Hepatocyte (in vitro differentiated cells): ENCODE data around the gene TRIM46. TPM values are rescaled to one million over a fixed set of nuclear protein-coding genes. Genes with fewer than 3 reads are reported as not detected.

ENCODE experiments used
- DNase-seq: peaks from one replicate; pipeline ENCODE4 v3.0.0-alpha.2; 2016; ENCODE audit warnings: low spot score
- H2AFZ ChIP-seq: fragments of 200-600 bp; sonication (generic); 2 replicates; pipeline ENCODE4 v1.6.0; 2016; ENCODE audit warnings: antibody characterized with exemption, mild to moderate bottlenecking
- H3K27ac ChIP-seq: fragments of 200-600 bp; sonication (generic); 2 replicates; pipeline ENCODE4 v1.5.1; 2016; ENCODE audit warnings: mild to moderate bottlenecking
- H3K27me3 ChIP-seq: fragments of 200-600 bp; sonication (generic); 2 replicates; pipeline ENCODE4 v1.6.1; 2016
- H3K36me3 ChIP-seq: fragments of 200-600 bp; sonication (generic); replicated peaks from 2 replicates; pipeline ENCODE4 v1.5.1; 2016; ENCODE audit warnings: low read depth; ENCODE audit not compliant: insufficient read depth
- H3K4me1 ChIP-seq: fragments of 200-600 bp; sonication (generic); 2 replicates; pipeline ENCODE4 v1.5.1; 2016; ENCODE audit warnings: mild to moderate bottlenecking, moderate library complexity; ENCODE audit not compliant: insufficient read depth
- H3K4me2 ChIP-seq: fragments of 200-600 bp; sonication (generic); 2 replicates; pipeline ENCODE4 v1.6.0; 2016
- H3K4me3 ChIP-seq: fragments of 200-600 bp; sonication (generic); 2 replicates; pipeline ENCODE4 v1.5.1; 2016; ENCODE audit warnings: mild to moderate bottlenecking
- H3K79me2 ChIP-seq: fragments of 200-600 bp; sonication (generic); 2 replicates; pipeline ENCODE4 v1.6.0; 2017; ENCODE audit warnings: mild to moderate bottlenecking
- H3K9me2 ChIP-seq: fragments of 200-600 bp; sonication (generic); replicated peaks from 2 replicates; pipeline ENCODE4 v1.6.0; 2017; ENCODE audit warnings: mild to moderate bottlenecking; ENCODE audit not compliant: insufficient read depth
- H3K9me3 ChIP-seq: fragments of 200-600 bp; sonication (generic); 2 replicates; pipeline ENCODE4 v1.5.1; 2016; ENCODE audit warnings: low read depth, mild to moderate bottlenecking
- H4K20me1 ChIP-seq: fragments of 200-600 bp; sonication (generic); 2 replicates; pipeline ENCODE4 v1.6.0; 2016; ENCODE audit warnings: mild to moderate bottlenecking; ENCODE audit not compliant: insufficient read depth, poor library complexity, severe bottlenecking
- EZH2 ChIP-seq: fragments of 200-600 bp; sonication (generic); IDR thresholded peaks from 2 replicates; pipeline ENCODE4 v1.6.1; 2016; ENCODE audit warnings: antibody characterized with exemption, mild to moderate bottlenecking, borderline replicate concordance
- EZH2phosphoT487 ChIP-seq: fragments of 200-600 bp; sonication (generic); IDR thresholded peaks from one replicate; pipeline ENCODE4 v1.6.1; 2018; ENCODE audit warnings: antibody characterized with exemption, mild to moderate bottlenecking, low read depth, moderate library complexity; ENCODE audit not compliant: unreplicated experiment, severe bottlenecking
- WGBS: methylation state at CpG from one replicate; pipeline ENCODE4 v1.1.6; 2016; ENCODE audit warnings: low lambda C conversion rate; ENCODE audit errors: missing lambda C conversion rate; 5-methylcytosine and 5-hydroxymethylcytosine counted together
- polyA plus RNA-seq: library from polyadenylated mRNA; unstranded; fragments of >200 nt; fragmentation: Nextera tagmentation; extraction: Ambion mirVana; gene quantifications from 2 replicates; pipeline ENCODE4 v1.2.1, GENCODE V29; 2016
- total RNA-seq: library from RNA; depleted of rRNA; stranded (reverse); fragments of >200 nt; gene quantifications from 2 replicates; pipeline ENCODE4 v1.2.3, GENCODE V29; 2014
- TF ChIP-seq, protein P1 (sequence below): fragments of 200-600 bp; sonication (generic); IDR thresholded peaks from 2 replicates; pipeline ENCODE4 v1.5.1; 2016; ENCODE audit warnings: antibody characterized with exemption, mild to moderate bottlenecking; ENCODE audit not compliant: poor library complexity

The TRIM46 gene
- total and polyA plus RNA-seq, 2 experiments from 2014 or later, result 1.2 to 2.1 TPM

DNA sequence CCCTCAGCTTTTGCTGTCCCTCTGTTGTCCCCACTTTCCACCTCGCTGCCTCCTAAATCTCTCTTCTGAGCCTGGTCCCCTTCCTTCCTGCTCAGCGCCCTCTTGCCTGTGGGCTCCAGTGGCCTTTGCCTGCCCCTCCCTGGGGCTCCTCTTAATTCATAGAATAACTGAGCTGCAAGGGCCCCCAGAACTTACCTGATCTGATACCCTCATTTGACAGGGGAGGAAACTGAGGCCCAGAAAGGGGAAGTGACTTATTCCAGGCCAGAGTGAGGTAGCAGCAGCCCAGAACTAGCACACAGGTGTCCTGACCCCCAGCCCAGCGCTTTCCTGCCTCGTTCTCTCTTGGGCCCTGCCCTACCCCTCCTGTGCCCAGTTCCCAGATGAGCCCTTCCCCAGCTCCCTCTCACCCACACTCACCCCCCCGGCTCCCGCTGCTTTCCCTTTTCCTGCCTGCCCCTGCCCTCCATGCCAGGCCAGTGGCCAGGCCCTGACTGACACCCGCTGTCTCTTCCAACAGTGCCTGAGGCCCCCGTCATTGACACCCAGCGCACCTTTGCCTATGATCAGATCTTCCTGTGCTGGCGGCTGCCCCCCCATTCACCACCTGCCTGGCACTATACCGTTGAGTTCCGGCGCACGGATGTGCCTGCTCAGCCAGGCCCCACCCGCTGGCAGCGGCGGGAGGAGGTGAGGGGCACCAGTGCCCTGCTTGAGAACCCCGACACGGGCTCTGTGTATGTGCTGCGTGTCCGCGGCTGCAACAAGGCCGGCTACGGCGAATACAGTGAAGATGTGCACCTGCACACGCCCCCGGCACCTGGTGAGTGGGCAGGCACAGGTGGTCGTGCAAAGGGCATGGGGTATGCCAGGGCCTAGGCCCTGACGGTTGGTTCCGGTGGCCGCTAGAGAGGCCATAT, 5.7 kb downstream of the TRIM46 start:
- H3K9me3 ChIP-seq, result no peaks in the 10 kb centered on the region
- H2AFZ ChIP-seq, result no peak overlapping the region
- no peak overlapping the region for H3K4me3 ChIP-seq
- no peak overlapping the region for H3K27ac ChIP-seq
- no peak overlapping the region for H3K4me2 ChIP-seq
- H3K79me2 ChIP-seq, result no peaks in the 10 kb centered on the region
- no peaks in the 10 kb centered on the region for H4K20me1 ChIP-seq
- no peaks in the 10 kb centered on the region for H3K36me3 ChIP-seq
- H3K4me1 ChIP-seq, result no peaks in the 10 kb centered on the region
- no peaks in the 10 kb centered on the region for H3K9me2 ChIP-seq
- peak; percentile 2 for DNase-seq
- no peaks in the 10 kb centered on the region for H3K27me3 ChIP-seq
- 99% methylated on average over 27 of the region's 31 CpGs for WGBS
- TF ChIP-seq EZH2 (no peak), EZH2phosphoT487 (no peak)
- TF ChIP-seq, protein P1, sequence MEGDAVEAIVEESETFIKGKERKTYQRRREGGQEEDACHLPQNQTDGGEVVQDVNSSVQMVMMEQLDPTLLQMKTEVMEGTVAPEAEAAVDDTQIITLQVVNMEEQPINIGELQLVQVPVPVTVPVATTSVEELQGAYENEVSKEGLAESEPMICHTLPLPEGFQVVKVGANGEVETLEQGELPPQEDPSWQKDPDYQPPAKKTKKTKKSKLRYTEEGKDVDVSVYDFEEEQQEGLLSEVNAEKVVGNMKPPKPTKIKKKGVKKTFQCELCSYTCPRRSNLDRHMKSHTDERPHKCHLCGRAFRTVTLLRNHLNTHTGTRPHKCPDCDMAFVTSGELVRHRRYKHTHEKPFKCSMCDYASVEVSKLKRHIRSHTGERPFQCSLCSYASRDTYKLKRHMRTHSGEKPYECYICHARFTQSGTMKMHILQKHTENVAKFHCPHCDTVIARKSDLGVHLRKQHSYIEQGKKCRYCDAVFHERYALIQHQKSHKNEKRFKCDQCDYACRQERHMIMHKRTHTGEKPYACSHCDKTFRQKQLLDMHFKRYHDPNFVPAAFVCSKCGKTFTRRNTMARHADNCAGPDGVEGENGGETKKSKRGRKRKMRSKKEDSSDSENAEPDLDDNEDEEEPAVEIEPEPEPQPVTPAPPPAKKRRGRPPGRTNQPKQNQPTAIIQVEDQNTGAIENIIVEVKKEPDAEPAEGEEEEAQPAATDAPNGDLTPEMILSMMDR, result no peak

DNA sequence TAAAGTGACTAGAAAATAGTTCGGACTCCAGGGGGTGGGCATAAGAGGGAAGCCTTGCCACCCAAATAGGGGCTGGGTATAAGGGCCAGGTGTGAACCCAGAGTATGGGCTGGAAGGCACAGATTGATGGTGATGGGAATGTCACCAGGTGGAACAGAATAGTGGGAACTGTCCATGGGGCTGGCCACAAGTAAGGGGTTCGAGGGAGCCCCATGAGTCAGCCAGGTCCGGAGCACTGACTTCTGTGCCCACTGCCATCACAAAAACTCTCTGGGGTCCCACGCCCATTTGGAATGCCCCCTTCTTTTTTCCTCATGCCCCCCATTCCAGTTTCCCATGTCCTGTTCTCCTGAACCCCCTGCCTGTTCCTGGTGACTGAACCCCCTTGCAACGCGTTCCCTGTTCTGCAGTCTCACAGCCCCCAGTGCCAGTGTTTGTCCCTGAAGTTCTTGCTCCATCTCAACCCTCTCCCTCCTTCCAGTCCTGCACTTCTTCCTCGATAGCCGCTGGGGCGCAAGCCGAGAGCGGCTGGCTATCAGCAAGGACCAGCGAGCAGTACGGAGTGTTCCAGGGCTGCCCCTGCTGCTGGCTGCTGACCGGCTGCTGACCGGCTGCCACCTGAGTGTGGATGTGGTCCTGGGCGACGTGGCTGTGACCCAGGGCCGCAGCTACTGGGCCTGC, 7.9 kb downstream of the TRIM46 start:
- no peaks in the 10 kb centered on the region for H3K79me2 ChIP-seq
- H3K9me2 ChIP-seq, result no peaks in the 10 kb centered on the region
- no peak overlapping the region for H2AFZ ChIP-seq
- H3K4me3 ChIP-seq, result no peak overlapping the region
- no peaks in the 10 kb centered on the region for H4K20me1 ChIP-seq
- no peaks in the 10 kb centered on the region for H3K36me3 ChIP-seq
- no peak overlapping the region for H3K4me2 ChIP-seq
- H3K27me3 ChIP-seq, result no peaks in the 10 kb centered on the region
- TF ChIP-seq EZH2phosphoT487, result no peak
- TF ChIP-seq, protein P1, result no peak
- H3K4me1 ChIP-seq, result peaks cover 11% of the 10 kb centered on the region
- H3K27ac ChIP-seq, result no peak overlapping the region
- WGBS, result 96% methylated on average over 18 of the region's 18 CpGs
- no peak for DNase-seq
- H3K9me3 ChIP-seq, result no peaks in the 10 kb centered on the region

GRCh38 chr1:155182052-155182550, 8.5 kb downstream of the TRIM46 start:
- no peak overlapping the region for H3K4me3 ChIP-seq
- no peak overlapping the region for H3K27ac ChIP-seq
- no peaks in the 10 kb centered on the region for H3K9me2 ChIP-seq
- H4K20me1 ChIP-seq, result no peaks in the 10 kb centered on the region
- 96% methylated on average over 7 of the region's 7 CpGs for WGBS
- H3K4me2 ChIP-seq, result no peak overlapping the region
- DNase-seq, result no peak
- H3K9me3 ChIP-seq, result no peaks in the 10 kb centered on the region
- H3K36me3 ChIP-seq, result no peaks in the 10 kb centered on the region
- TF ChIP-seq EZH2phosphoT487 (no peak), EZH2 (no peak)
- TF ChIP-seq, protein P1, result no peak
- H3K4me1 ChIP-seq, result peaks cover 17% of the 10 kb centered on the region
- no peaks in the 10 kb centered on the region for H3K79me2 ChIP-seq
- H2AFZ ChIP-seq, result no peak overlapping the region
- H3K27me3 ChIP-seq, result no peaks in the 10 kb centered on the region
